GM13977 (cell line): Measurements from ENCODE around the gene ARF6.

Experiments used
- DNase-seq: peaks from one replicate; pipeline ENCODE4 v3.0.0; 2012; ENCODE audit warnings: low spot score
- in situ Hi-C: fragments of 300-500 bp; cut with MboI; formaldehyde crosslinking; loops from one replicate; pipeline ENCODE4 v1.12.0; 2022; ENCODE audit warnings: low sequenced_read_pairs, low pct_unique_long_range_greater_than_20kb, mixed read lengths, inconsistent platforms; ENCODE audit not compliant: unreplicated experiment
- TF ChIP-seq, protein P1 (sequence below): IDR thresholded peaks from 2 replicates; pipeline ENCODE4 v1.5.1; 2012; ENCODE audit warnings: mild to moderate bottlenecking, control low read depth; ENCODE audit not compliant: insufficient read depth; ENCODE audit errors: extremely low read depth, missing control alignments

The ARF6 gene

DNA sequence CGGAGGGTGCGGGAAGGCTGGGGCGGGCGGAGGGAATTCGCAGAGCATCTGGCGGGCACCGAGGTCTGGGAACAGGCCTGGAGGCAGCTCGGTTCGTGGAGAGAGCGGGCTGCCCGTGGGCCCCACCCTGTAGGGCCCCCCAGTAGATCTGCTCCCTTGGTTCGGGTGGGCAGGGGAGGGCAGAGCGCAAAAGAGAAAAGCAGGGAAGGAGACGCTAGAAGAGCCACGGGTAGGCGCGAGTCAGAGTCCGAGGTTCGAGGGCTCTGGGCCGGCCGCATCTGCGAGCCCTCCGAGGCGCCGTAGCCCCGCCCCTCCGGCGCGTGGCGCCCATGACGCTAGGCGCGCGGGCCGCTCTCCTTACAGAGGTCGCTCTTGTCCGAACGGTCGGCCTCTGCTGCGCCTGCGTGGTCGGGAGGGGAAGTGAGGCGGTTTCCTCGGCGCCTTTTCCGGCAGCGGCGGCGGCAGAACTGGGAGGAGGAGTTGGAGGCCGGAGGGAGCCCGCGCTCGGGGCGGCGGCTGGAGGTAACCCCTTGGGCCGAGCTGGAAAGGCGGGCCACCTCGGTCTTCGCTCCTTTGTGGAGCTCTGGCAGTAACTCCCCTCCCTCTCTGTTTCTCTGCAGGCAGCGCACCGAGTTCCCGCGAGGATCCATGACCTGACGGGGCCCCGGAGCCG is at the start of gene ARF6:
Gene ARF6, plus strand, starts transcription at position 447 of the 673 bp plus-strand sequence. CDS start 655 bp downstream, outside the sequence.
- in situ Hi-C loops = no loop called here
- TF ChIP-seq, protein P1, sequence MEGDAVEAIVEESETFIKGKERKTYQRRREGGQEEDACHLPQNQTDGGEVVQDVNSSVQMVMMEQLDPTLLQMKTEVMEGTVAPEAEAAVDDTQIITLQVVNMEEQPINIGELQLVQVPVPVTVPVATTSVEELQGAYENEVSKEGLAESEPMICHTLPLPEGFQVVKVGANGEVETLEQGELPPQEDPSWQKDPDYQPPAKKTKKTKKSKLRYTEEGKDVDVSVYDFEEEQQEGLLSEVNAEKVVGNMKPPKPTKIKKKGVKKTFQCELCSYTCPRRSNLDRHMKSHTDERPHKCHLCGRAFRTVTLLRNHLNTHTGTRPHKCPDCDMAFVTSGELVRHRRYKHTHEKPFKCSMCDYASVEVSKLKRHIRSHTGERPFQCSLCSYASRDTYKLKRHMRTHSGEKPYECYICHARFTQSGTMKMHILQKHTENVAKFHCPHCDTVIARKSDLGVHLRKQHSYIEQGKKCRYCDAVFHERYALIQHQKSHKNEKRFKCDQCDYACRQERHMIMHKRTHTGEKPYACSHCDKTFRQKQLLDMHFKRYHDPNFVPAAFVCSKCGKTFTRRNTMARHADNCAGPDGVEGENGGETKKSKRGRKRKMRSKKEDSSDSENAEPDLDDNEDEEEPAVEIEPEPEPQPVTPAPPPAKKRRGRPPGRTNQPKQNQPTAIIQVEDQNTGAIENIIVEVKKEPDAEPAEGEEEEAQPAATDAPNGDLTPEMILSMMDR = peak; percentile 43
- peak; percentile 98 for DNase-seq

DNA sequence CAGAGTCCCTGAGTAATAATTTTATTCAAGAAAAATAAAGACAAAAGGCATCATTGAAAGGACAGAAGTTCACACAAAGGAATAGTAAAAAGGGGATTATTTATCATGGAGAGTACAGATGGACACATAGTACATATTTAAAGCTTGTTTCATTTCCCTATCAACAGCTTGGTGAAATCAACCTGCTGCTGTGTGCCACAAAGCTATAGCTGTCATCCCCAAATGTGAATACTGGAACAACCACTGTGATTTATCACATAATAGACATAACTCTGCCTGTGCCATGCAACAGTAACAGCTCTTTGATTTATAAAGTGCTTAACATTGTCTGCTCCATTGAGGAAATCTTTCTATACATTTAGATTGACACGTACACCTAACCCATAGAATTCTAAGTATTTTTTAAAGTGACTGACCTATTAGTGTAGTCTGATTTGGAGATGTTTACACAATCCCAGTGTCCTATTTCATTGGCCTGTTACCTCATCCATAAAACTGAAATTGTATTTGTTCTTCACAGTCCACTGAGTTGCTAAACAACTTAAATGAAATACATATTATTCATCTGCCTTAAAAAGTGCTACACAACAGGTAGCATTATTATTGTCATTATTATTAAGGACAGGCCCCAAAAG is 43.6 kb upstream of the ARF6 start:
- DNase-seq = no peak
- in situ Hi-C loops = loop anchor here (25.0 kb wide), 1 partner anchor 212 kb away; the partner anchor contains the start of gene DNAAF2
- TF ChIP-seq, protein P1 = no peak

DNA sequence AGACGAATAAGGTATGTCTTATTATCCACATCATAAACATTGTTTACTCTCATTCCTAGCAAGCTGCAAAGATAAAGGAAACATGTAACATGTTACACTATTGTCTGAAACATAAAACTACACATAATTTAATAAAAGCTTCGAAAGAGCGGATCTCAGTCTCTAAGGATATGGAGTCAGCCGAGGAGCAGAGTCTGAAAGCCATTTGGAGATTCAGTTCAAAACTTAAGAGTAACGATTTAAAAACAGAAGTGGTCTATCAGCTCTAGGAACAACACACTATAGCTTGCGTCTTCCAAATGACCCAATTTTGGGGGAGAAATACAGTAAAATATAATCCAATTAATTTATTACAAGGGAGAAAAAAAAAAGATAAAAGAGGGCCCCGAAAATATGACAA is 41.1 kb upstream of the ARF6 start:
- DNase-seq = no peak
- in situ Hi-C loops = loop anchor here (25.0 kb wide), 1 partner anchor 685 kb away; the partner anchor contains the start of gene MAP4K5
- TF ChIP-seq, protein P1 = no peak

DNA sequence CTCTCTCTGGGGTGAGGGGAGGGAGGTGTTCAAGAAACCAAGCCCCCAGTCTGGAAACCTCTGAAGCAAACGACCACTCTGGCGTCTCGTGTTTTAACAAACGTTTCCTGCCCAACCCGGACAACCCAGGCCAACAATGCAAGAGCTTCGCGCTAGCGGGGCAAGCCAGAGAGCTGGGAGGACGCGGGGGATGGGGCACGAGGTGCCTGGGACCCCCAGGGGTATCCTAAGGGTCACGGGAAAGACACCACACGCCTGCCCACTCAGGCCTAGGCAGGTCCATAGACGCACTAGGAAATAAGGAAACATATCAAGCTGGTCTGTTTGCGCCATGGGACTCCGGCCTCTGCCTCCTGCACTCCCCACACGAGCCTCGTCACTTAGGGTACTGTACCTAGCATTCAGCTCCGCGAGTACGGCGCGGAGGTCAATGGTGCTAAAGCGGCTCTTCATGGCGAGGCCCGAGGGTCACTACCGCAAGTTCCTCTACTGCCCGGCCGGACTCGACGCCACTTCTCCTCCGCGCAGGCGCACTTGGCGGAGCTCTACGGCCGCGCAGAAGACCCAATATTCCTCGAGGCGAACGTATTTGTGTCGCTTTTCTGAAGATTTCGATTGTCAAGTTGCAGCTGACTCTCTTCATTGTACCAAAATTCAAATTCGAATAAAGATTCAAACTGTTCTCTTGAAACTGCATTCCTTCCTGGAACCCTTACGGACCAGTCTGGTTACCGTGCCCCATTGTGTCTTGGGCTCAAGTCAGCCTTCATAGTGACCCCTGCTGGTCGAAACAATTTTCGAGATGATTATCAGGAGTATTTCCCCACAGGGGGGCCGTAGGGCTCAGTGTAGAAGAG is 40.4 kb upstream of the ARF6 start, which contains the start of gene NEMF:
Gene NEMF, minus strand, starts transcription at position 488 of the 857 bp plus-strand sequence. Its CDS starts 35 bp downstream, at position 453.
- in situ Hi-C loops = loop anchor here (25.0 kb wide), 1 partner anchor 685 kb away; the partner anchor contains the start of gene MAP4K5
- TF ChIP-seq, protein P1 = peak; percentile 80
- peak; percentile 73 for DNase-seq

DNA sequence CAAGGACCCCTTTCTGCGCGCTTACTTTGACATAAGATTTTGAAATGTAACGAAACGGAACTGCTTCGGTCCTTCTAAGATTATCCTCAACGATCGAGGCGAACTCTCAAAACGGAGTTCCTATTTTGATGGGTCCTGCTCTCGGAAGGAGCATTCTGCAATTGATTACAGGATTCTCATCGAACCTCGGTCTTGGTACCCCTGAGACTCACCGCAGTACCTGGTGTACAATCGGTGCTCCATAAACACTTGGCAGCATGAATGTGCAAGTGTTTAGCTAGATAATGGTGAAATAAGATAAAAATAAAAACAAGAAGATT is 39.8 kb upstream of the ARF6 start:
- in situ Hi-C loops = loop anchor here (25.0 kb wide), 1 partner anchor 684 kb away; the partner anchor contains the start of gene MAP4K5
- no peak for DNase-seq
- TF ChIP-seq, protein P1 = no peak

DNA sequence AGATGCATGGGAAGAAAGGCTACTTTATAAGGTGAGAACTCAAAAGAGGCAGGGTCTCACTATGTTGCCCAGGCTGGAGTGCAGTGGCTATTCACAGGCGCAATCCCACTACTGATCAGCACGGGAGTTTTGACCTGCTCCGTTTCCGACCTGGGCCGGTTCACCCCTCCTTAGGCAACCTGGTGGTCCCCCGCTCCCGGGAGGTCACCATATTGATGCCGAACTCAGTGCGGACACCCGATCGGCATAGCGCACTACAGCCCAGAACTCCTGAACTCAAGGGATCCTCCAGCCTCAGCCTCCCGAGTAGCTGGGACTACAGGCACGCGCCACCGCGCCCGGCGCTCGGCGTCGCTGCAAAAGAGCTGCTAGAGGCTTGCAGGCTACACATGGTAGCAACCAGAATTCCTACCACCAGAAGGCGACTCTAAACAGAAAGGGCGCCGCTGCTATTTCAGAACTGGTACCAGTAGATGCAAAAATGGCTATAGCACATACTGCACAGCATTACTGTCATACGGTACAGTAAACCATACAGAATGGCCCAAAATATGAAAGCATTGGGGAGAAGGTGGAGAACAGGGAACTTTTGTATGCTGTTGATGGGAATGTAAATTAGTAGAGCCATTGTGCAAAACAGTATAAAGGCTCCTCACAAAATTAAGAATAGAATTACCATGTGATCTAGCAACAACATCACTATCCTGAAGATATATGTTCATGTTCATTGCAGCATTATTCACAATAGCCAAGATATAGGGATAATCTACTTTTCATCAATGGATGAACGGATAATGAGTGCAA is 39.1 kb upstream of the ARF6 start:
- TF ChIP-seq, protein P1 = peak; percentile 63
- in situ Hi-C loops = loop anchor here (25.0 kb wide), 1 partner anchor 684 kb away; the partner anchor contains the start of gene MAP4K5
- peak; percentile 57 for DNase-seq
